HUES6 (cell line): ENCODE results near the gene TGM2.

Source experiments
- H3K27ac ChIP-seq: 2 replicates; pipeline ENCODE4 v1.7.0; 2013; ENCODE audit warnings: low read depth, mild to moderate bottlenecking, low read length, inconsistent platforms
- H3K27me3 ChIP-seq: 2 replicates; pipeline ENCODE4 v1.6.1; 2013; ENCODE audit warnings: low read length; ENCODE audit not compliant: control insufficient read depth, insufficient read depth
- H3K36me3 ChIP-seq: 2 replicates; pipeline ENCODE4 v1.6.1; 2013; ENCODE audit warnings: low read length; ENCODE audit not compliant: control insufficient read depth, insufficient read depth
- H3K4me1 ChIP-seq: 2 replicates; pipeline ENCODE4 v1.6.1; 2013; ENCODE audit warnings: low read length; ENCODE audit not compliant: control insufficient read depth, insufficient read depth
- H3K4me3 ChIP-seq: 2 replicates; pipeline ENCODE4 v1.5.1; 2013; ENCODE audit warnings: low read depth, low read length
- H3K9ac ChIP-seq: one replicate; pipeline ENCODE4 v1.6.1; 2013; ENCODE audit warnings: mild to moderate bottlenecking, low read length
- H3K9me3 ChIP-seq: 2 replicates; pipeline ENCODE4 v1.6.1; 2013; ENCODE audit warnings: low read depth, low read length; ENCODE audit not compliant: control insufficient read depth, insufficient read depth

TGM2 gene

DNA sequence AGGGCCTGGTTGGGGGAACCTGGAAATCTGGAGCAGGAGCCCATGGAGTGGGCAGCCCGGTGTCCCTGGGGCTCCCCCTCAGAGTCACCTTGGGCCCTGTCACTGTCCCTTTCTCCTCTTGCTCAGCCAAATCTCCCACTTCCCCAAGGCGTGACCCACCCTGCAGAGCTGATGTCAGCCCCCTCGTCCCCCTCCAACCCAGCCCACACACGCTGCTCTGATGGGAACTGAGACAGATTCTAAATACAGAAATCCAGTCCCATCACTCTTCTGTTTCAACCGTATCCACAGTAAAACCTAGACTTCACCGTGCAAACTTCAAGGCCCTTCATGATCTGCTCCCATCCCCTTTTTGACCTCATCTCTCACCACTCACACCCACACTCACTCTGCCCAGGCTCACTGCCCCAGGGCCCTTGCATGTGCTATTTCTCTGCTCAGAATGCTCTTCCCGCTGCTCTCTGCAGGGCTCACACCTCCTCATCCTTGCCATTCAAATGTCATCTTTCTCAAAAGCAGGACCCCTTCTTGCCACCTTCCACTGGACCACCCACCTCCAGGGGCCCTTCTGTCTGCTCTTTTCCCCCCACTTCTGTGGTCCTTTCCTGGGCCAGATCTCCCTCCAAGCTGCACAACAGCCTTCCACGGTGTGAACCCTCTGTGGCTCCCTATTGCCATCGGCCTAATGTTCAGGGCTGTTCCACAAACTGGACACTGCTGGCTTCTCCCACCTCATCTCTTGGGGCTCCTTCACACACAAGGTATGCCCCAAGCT is 16.6 kb downstream of the TGM2 start:
- no peak overlapping the region for H3K9ac ChIP-seq

DNA sequence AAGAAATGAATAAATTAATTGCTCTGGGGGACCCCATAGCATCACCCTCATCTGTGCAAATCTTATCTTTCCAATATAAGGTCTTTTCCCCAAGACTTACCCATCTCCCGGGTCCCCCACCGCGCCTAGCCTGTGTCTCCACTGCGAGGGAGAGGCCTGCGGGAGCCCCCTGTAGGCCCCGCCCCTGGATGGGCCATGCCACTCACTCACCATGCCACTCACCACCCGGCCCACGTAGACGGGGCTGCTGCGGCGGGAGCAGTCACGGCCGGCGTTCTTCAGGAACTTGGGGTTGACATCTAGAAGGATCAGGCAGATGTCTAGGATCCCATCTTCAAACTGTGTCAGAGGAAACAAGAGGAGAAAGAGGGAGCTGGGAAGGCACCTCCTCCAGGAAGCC is 17.3 kb downstream of the TGM2 start:
- Histone ChIP-seq H3K27me3 (no peaks in the 10 kb centered on the region), H3K4me3 (no peak overlapping the region), H3K4me1 (peaks cover 25% of the 10 kb centered on the region), H3K9me3 (no peaks in the 10 kb centered on the region), H3K27ac (no peak overlapping the region), H3K9ac (no peak overlapping the region), H3K36me3 (no peaks in the 10 kb centered on the region)

More for the DNA sequence above, 16.6 kb downstream of the TGM2 start:
- Histone ChIP-seq H3K4me1 (peaks cover 20% of the 10 kb centered on the region), H3K9me3 (no peaks in the 10 kb centered on the region), H3K27me3 (no peaks in the 10 kb centered on the region), H3K27ac (no peak overlapping the region), H3K4me3 (no peak overlapping the region), H3K36me3 (no peaks in the 10 kb centered on the region)

GRCh38 chr20:38147163-38147562 is 17.9 kb downstream of the TGM2 start:
- Histone ChIP-seq H3K36me3 (no peaks in the 10 kb centered on the region), H3K27ac (no peak overlapping the region), H3K9ac (no peak overlapping the region), H3K4me3 (no peak overlapping the region), H3K4me1 (peaks cover 19% of the 10 kb centered on the region), H3K9me3 (no peaks in the 10 kb centered on the region), H3K27me3 (no peaks in the 10 kb centered on the region)

DNA sequence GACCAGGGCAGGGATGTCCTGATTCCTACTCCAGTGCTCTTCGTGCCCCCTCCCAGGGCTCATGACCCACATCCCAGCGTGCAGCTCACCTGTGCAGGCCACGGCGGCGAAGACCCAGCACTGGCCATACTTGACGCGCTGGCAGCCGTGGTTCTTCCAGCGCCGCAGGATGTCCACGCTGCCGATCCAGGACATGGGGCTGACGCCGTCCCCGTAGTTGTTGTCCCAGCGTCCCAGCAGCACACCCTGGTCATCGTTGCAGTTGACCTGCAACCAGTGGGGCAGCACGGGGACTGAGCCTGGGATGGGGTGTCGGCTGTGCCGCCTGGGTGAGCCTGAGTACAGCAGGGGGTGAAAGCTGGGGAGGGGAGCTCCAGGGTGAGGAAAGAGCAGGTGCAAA is 18.4 kb downstream of the TGM2 start:
- no peaks in the 10 kb centered on the region for H3K9me3 ChIP-seq
- no peak overlapping the region for H3K27ac ChIP-seq
- H3K9ac ChIP-seq: no peak overlapping the region
- H3K27me3 ChIP-seq: no peaks in the 10 kb centered on the region
- H3K4me1 ChIP-seq: peaks cover 18% of the 10 kb centered on the region
- H3K4me3 ChIP-seq: no peak overlapping the region
- H3K36me3 ChIP-seq: no peaks in the 10 kb centered on the region

DNA sequence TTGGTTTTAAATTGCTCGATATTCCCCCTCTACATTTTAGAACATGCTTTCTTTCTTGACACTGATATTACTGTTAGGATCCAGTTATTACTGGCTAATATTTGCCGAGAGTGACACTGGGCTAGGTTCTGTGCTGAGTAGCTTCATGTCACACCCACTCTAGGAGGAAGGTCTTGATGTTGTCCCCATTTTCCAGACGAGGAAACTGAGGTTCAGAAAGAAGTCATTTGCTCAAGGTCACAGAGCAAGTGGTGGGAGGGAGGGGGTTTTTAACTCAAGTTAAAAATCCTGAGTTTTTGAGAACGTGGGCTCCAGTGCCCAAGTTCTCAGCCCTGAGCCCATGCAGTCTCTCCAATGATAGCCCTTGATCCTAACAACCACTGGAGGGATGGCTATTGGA is 18.9 kb downstream of the TGM2 start:
- Histone ChIP-seq H3K27me3 (no peaks in the 10 kb centered on the region), H3K36me3 (no peaks in the 10 kb centered on the region), H3K9ac (no peak overlapping the region), H3K4me3 (no peak overlapping the region), H3K9me3 (no peaks in the 10 kb centered on the region), H3K4me1 (peaks cover 20% of the 10 kb centered on the region), H3K27ac (no peak overlapping the region)

- peaks cover 23% of the 10 kb centered on the region for H3K4me1 ChIP-seq
- H3K9ac ChIP-seq: no peak overlapping the region
- no peak overlapping the region for H3K4me3 ChIP-seq
- no peaks in the 10 kb centered on the region for H3K36me3 ChIP-seq
- H3K27me3 ChIP-seq: no peaks in the 10 kb centered on the region
- H3K27ac ChIP-seq: no peak overlapping the region
- no peaks in the 10 kb centered on the region for H3K9me3 ChIP-seq
Observed at GRCh38 chr20:38145729-38146075, 19.4 kb downstream of the TGM2 start.

GRCh38 chr20:38144974-38145728 is 19.9 kb downstream of the TGM2 start:
- H3K36me3 ChIP-seq: no peaks in the 10 kb centered on the region
- H3K4me1 ChIP-seq: peaks cover 26% of the 10 kb centered on the region
- no peak overlapping the region for H3K4me3 ChIP-seq
- H3K9me3 ChIP-seq: no peaks in the 10 kb centered on the region
- H3K27ac ChIP-seq: no peak overlapping the region
- no peak overlapping the region for H3K9ac ChIP-seq
- H3K27me3 ChIP-seq: no peaks in the 10 kb centered on the region

DNA sequence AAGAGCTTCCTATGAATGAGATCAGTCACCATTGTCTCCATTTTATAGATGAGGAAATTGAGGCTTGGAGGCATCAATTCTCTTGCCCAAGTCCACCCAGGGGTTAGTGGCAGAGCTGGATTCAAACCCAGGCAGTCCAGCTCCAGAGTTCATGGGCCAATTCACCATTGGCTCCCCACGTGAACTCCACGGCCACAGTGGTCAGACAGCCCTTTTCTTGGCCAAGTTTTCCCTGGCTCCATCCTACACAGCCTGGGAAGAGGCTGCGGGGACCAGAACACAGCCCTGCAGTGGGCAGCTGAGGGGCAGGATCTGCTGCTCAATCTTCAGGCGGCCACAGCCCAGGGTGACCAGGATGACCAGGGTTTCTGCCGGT is 20.5 kb downstream of the TGM2 start:
- H3K9me3 ChIP-seq: no peaks in the 10 kb centered on the region
- H3K9ac ChIP-seq: no peak overlapping the region
- H3K4me3 ChIP-seq: no peak overlapping the region
- H3K27ac ChIP-seq: no peak overlapping the region
- H3K36me3 ChIP-seq: no peaks in the 10 kb centered on the region
- peaks cover 31% of the 10 kb centered on the region for H3K4me1 ChIP-seq
- no peaks in the 10 kb centered on the region for H3K27me3 ChIP-seq

DNA sequence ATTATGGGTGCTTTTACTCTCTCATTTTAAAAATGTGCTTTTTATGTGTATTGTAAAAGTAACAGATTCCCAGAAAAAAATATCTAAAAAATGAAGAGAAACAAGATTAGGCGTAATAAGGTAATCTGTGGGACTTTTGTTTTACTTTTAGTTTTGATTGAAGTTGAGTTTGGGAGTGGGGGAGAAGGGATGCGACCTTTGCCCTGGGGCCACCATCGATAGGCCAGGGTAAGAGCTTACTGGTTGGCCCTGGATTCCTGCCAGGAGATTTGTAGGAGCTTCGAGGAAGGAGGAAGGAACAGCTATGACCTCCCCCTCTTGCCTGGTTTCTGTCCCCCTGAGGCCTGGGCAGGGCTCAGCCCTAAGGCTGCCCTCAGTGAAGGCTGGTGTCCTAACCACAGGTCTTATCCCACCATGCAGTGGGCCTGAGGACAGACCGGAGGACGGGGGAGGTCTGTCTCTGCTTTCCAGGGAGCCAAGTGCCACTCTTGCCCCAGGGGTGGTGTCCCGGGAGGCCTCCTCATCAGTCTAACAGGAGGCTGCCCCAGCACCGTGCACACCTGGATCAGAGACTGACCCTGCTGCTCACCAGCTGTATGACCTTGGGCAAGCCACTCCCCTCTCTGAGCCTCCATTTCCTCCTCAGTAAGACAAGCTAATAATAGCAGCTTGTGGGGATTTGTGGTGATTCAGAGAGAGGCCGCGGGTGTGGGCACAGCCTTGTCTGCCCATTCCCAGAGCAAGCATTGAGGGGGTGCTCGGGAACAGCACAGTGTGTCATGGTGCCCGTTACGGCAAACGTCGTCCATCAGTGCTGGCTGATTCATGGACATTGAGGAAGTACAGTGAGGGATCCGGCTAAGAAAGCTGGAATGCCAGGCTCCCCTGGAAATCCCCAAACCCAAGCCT is 21.2 kb downstream of the TGM2 start:
- no peak overlapping the region for H3K4me3 ChIP-seq
- H3K9ac ChIP-seq: no peak overlapping the region
- peaks cover 36% of the 10 kb centered on the region for H3K4me1 ChIP-seq
- H3K9me3 ChIP-seq: no peaks in the 10 kb centered on the region
- no peak overlapping the region for H3K27ac ChIP-seq
- H3K36me3 ChIP-seq: no peaks in the 10 kb centered on the region
- no peaks in the 10 kb centered on the region for H3K27me3 ChIP-seq

- no peaks in the 10 kb centered on the region for H3K36me3 ChIP-seq
- H3K27ac ChIP-seq: no peak overlapping the region
- no peak overlapping the region for H3K4me3 ChIP-seq
- H3K27me3 ChIP-seq: no peaks in the 10 kb centered on the region
- H3K4me1 ChIP-seq: peaks cover 36% of the 10 kb centered on the region
- no peaks in the 10 kb centered on the region for H3K9me3 ChIP-seq
- H3K9ac ChIP-seq: no peak overlapping the region
Observed at GRCh38 chr20:38143238-38143645, 21.8 kb downstream of the TGM2 start.
